Neural cell (in vitro differentiated cells): ENCODE data around the gene ITGBL1. TPM values are rescaled to one million over a fixed set of nuclear protein-coding genes. Genes with fewer than 3 reads are reported as not detected.
A peak's percentile ranks its signal among the peaks of the same experiment; 100 is the strongest.

Source experiments
- H2AFZ ChIP-seq: fragments of 200-600, 300-800 bp; sonication (generic), shearing (Covaris generic); 2 replicates; pipeline ENCODE4 v1.6.0; 2014; ENCODE audit warnings: low read depth, mild to moderate bottlenecking, antibody characterized with exemption, low read length, moderate library complexity
- H3F3A ChIP-seq: fragments of 200-600 bp; shearing (Covaris generic); 2 replicates; pipeline ENCODE4 v1.6.1; 2016; ENCODE audit warnings: mild to moderate bottlenecking, moderate library complexity, mixed read lengths, antibody characterized with exemption, low read length; ENCODE audit not compliant: insufficient read depth, poor library complexity, severe bottlenecking
- H3K27ac ChIP-seq: fragments of 200-600, 300-800 bp; sonication (generic), shearing (Covaris generic); 2 replicates; pipeline ENCODE4 v1.5.1; 2014; ENCODE audit warnings: mild to moderate bottlenecking, low read length, moderate library complexity
- H3K27me3 ChIP-seq: fragments of 300-800, 200-600 bp; sonication (generic), shearing (Covaris generic); 2 replicates; pipeline ENCODE4 v1.6.0; 2014; ENCODE audit warnings: mild to moderate bottlenecking, low read depth, low read length, moderate library complexity; ENCODE audit not compliant: insufficient read depth
- H3K36me3 ChIP-seq: fragments of 300-800, 200-600 bp; sonication (generic), shearing (Covaris generic); 2 replicates; pipeline ENCODE4 v1.5.1; 2014; ENCODE audit warnings: mild to moderate bottlenecking, antibody characterized with exemption, low read length, moderate library complexity; ENCODE audit not compliant: insufficient read depth
- H3K4me2 ChIP-seq: fragments of 300-800, 200-600 bp; sonication (generic), shearing (Covaris generic); 2 replicates; pipeline ENCODE4 v1.6.0; 2014; ENCODE audit warnings: mild to moderate bottlenecking, low read length
- H3K4me3 ChIP-seq: fragments of 300-800, 200-600 bp; sonication (generic), shearing (Covaris generic); 2 replicates; pipeline ENCODE4 v1.5.1; 2014; ENCODE audit warnings: mild to moderate bottlenecking, low read length, moderate library complexity
- H3K79me2 ChIP-seq: fragments of 200-600 bp; shearing (Covaris generic); replicated peaks from 2 replicates; pipeline ENCODE4 v1.6.0; 2014; ENCODE audit warnings: mild to moderate bottlenecking, low read length, moderate library complexity; ENCODE audit not compliant: insufficient read depth
- H3K9ac ChIP-seq: fragments of 300-800, 200-600 bp; sonication (generic), shearing (Covaris generic); 2 replicates; pipeline ENCODE4 v1.6.1; 2016; ENCODE audit warnings: mild to moderate bottlenecking, low read length, mixed read lengths
- H3K9me2 ChIP-seq: fragments of 200-600 bp; shearing (Covaris generic); 2 replicates; pipeline ENCODE4 v1.6.1; 2016; ENCODE audit warnings: mild to moderate bottlenecking, low read length, mixed read lengths; ENCODE audit not compliant: insufficient read depth
- H3K9me3 ChIP-seq: fragments of 200-600, 300-800 bp; sonication (generic), shearing (Covaris generic); 2 replicates; pipeline ENCODE4 v1.6.1; 2016; ENCODE audit warnings: mild to moderate bottlenecking, mixed run types, low read length, moderate library complexity, mixed read lengths
- H4K20me1 ChIP-seq: fragments of 200-600 bp; shearing (Covaris generic); 2 replicates; pipeline ENCODE4 v1.6.1; 2016; ENCODE audit warnings: mild to moderate bottlenecking, mixed run types; ENCODE audit not compliant: insufficient read depth
- CTCF ChIP-seq: fragments of 450-650 bp; IDR thresholded peaks from 2 replicates; pipeline ENCODE4 v1.5.1; 2014; ENCODE audit warnings: antibody characterized with exemption, mild to moderate bottlenecking, moderate library complexity; ENCODE audit not compliant: poor library complexity, severe bottlenecking
- EP300 ChIP-seq: fragments of 450-650 bp; conservative IDR thresholded peaks from 2 replicates; pipeline ENCODE4 v1.6.1; 2014; ENCODE audit warnings: antibody characterized with exemption, mild to moderate bottlenecking, moderate library complexity; ENCODE audit not compliant: poor library complexity, severe bottlenecking
- EZH2 ChIP-seq: fragments of 200-600, 300-800 bp; shearing (Covaris generic), sonication (generic); IDR thresholded peaks from 2 replicates; pipeline ENCODE4 v1.6.1; 2014; ENCODE audit warnings: antibody characterized with exemption, low read length, borderline replicate concordance, mild to moderate bottlenecking; ENCODE audit not compliant: insufficient read depth, poor library complexity, severe bottlenecking
- MXI1 ChIP-seq: fragments of 450-650 bp; conservative IDR thresholded peaks from 2 replicates; pipeline ENCODE4 v1.6.1; 2014; ENCODE audit warnings: antibody characterized with exemption, mild to moderate bottlenecking; ENCODE audit not compliant: poor library complexity, severe bottlenecking
- POLR2AphosphoS5 ChIP-seq: IDR thresholded peaks from 2 replicates; pipeline ENCODE4 v1.6.1; 2012
- RAD21 ChIP-seq: fragments of 450-650 bp; conservative IDR thresholded peaks from 2 replicates; pipeline ENCODE4 v1.6.1; 2014; ENCODE audit warnings: antibody characterized with exemption, mild to moderate bottlenecking, moderate library complexity
- SMC3 ChIP-seq: fragments of 450-650 bp; conservative IDR thresholded peaks from 2 replicates; pipeline ENCODE4 v1.6.1; 2014; ENCODE audit warnings: antibody characterized with exemption, mild to moderate bottlenecking, moderate library complexity; ENCODE audit not compliant: poor library complexity
- TAF1 ChIP-seq: IDR thresholded peaks from 2 replicates; pipeline ENCODE4 v1.6.1; 2012; ENCODE audit warnings: low read depth
- polyA plus RNA-seq: library from polyadenylated mRNA; depleted of rRNA; stranded (reverse); fragments of >200 nt; gene quantifications from 2 replicates; pipeline ENCODE4 v1.2.3, GENCODE V29; 2014
- TF ChIP-seq, protein P1 (sequence below): IDR thresholded peaks from 2 replicates; pipeline ENCODE4 v1.6.1; 2012; ENCODE audit warnings: borderline replicate concordance

The ITGBL1 gene
- polyA plus RNA-seq, 1 donor from 2014 or later, result 0.46 TPM

DNA sequence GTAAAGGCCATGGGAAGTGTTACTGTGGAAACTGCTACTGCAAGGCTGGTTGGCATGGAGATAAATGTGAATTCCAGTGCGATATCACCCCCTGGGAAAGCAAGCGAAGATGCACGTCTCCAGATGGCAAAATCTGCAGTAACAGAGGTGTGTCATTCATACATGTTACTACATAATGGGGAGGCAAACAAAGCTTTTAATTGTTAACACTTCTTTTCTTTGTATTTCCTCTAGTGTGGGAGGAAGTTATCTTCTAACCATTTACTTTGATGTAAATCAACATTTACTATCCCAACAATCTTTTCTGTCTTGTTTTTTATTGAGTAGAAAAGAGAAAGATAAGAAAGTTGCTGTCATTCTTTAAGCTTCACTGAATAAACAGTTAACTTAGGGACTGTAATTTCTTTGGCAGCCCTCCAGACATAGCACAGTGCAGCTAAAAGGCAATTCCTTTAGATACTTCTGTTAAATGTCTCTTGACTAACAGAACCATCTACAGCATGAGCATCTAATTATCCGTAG lies 126.9 kb downstream of the ITGBL1 start:
- Histone ChIP-seq H3K27ac (peak overlapping the region; percentile 84), H3K4me2 (peak overlapping the region; percentile 60), H3F3A (no peaks in the 10 kb centered on the region), H3K9ac (peak overlapping the region; percentile 41), H3K4me3 (peak overlapping the region; percentile 49), H3K79me2 (no peaks in the 10 kb centered on the region), H3K9me3 (no peaks in the 10 kb centered on the region), H4K20me1 (no peaks in the 10 kb centered on the region), H3K9me2 (no peaks in the 10 kb centered on the region), H3K36me3 (no peaks in the 10 kb centered on the region), H2AFZ (no peak overlapping the region), H3K27me3 (no peaks in the 10 kb centered on the region)
- peak; percentile 26 for TF ChIP-seq SMC3
- no peak for TF ChIP-seq TAF1
- peak; percentile 53 for TF ChIP-seq POLR2AphosphoS5
- peak; percentile 42 for TF ChIP-seq MXI1
- TF ChIP-seq RAD21, result peak; percentile 48
- no peak for TF ChIP-seq EZH2
- TF ChIP-seq EP300, result peak; percentile 80
- TF ChIP-seq, protein P1, sequence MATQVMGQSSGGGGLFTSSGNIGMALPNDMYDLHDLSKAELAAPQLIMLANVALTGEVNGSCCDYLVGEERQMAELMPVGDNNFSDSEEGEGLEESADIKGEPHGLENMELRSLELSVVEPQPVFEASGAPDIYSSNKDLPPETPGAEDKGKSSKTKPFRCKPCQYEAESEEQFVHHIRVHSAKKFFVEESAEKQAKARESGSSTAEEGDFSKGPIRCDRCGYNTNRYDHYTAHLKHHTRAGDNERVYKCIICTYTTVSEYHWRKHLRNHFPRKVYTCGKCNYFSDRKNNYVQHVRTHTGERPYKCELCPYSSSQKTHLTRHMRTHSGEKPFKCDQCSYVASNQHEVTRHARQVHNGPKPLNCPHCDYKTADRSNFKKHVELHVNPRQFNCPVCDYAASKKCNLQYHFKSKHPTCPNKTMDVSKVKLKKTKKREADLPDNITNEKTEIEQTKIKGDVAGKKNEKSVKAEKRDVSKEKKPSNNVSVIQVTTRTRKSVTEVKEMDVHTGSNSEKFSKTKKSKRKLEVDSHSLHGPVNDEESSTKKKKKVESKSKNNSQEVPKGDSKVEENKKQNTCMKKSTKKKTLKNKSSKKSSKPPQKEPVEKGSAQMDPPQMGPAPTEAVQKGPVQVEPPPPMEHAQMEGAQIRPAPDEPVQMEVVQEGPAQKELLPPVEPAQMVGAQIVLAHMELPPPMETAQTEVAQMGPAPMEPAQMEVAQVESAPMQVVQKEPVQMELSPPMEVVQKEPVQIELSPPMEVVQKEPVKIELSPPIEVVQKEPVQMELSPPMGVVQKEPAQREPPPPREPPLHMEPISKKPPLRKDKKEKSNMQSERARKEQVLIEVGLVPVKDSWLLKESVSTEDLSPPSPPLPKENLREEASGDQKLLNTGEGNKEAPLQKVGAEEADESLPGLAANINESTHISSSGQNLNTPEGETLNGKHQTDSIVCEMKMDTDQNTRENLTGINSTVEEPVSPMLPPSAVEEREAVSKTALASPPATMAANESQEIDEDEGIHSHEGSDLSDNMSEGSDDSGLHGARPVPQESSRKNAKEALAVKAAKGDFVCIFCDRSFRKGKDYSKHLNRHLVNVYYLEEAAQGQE, result no peak
- peak; percentile 25 for TF ChIP-seq CTCF

DNA sequence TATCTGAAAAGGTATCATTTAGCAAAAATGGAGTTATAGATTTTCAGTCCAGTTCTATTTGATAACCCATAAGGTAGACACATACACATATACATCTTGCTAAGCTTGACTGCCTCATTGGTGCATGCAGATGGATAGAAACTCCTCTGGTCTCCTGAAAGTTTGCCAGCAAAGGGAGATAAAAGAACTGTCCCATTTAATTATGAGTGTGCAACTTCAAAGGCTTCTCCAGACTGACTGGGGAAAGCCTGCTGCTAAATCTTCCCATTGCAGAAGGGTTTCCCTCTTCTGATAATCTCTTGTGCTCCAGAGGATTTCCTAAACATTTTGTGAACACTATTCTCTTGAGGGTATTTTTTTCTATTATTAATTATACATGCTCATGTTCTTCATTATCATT lies 131.9 kb downstream of the ITGBL1 start:
- TF ChIP-seq RAD21, result no peak
- no peak for TF ChIP-seq EZH2
- Histone ChIP-seq H3F3A (no peaks in the 10 kb centered on the region), H3K9me3 (no peaks in the 10 kb centered on the region)

More for the DNA sequence above, 131.9 kb downstream of the ITGBL1 start:
- Histone ChIP-seq H3K9ac (no peak overlapping the region), H3K27me3 (no peaks in the 10 kb centered on the region), H3K4me3 (no peak overlapping the region), H4K20me1 (no peaks in the 10 kb centered on the region), H3K79me2 (no peaks in the 10 kb centered on the region), H3K4me2 (no peak overlapping the region), H3K27ac (no peak overlapping the region), H3K9me2 (no peaks in the 10 kb centered on the region), H2AFZ (no peak overlapping the region), H3K36me3 (no peaks in the 10 kb centered on the region)
